K562 (cell line): ENCODE results near the gene BOD1L2. TPM values are rescaled to one million over a fixed set of nuclear protein-coding genes. Genes with fewer than 3 reads are reported as not detected.

ENCODE experiments used
- ATAC-seq: fragments of 200-7000 bp; cut with Tn5 transposase; 3 replicates; pipeline ENCODE4 v1.9.1; 2020; ENCODE audit warnings: moderate library complexity
- BruUV-seq: library from RNA; stranded (reverse); fragments of 400-500 nt; replicated peaks from 2 replicates; lab custom pipeline; 2021; lab: Mats Ljungman, UMichigan
- CTCF ChIA-PET: fragments of 300-600 bp; formaldehyde crosslinking; extraction: SDS; loops from one replicate; lab custom pipeline; 2021; ENCODE audit warnings: low intra/inter-chr PET ratio; lab: Yijun Ruan, JAX
- POLR2A ChIA-PET: fragments of 300-600, 350-650 bp; sonication (Branson Sonifier 250); formaldehyde crosslinking; extraction: SDS; loops from one replicate; lab custom pipeline; 2021; ENCODE audit warnings: antibody characterized with exemption, inconsistent platforms; lab: Yijun Ruan, JAX
- DNase-seq, 4 experiments: peaks; one replicate each; pipeline versions ENCODE4 v3.0.0 to v3.0.0-alpha.2; 2011 to 2018; ENCODE audit warnings: low spot score in 3 of 4, mixed read lengths in 3 of 4; ENCODE audit errors: extremely low read depth in 1 of 4
- FAIRE-seq: peaks from 2 replicates; lab custom pipeline; 2011; peaks lifted over from hg19 to GRCh38; lab: Jason Lieb, UNC
- H2AFZ ChIP-seq: 2 replicates; pipeline ENCODE4 v1.6.0; 2011; ENCODE audit warnings: low read depth, low read length, control low read depth, inconsistent platforms
- H3K27ac ChIP-seq: fragments of 200-600 bp; 3 replicates; pipeline ENCODE4 v1.8.0; 2011; ENCODE audit warnings: low read depth, mild to moderate bottlenecking, control low read depth, inconsistent platforms, low read length, moderate library complexity, mixed read lengths; ENCODE audit errors: extremely low read depth
- H3K27me3 ChIP-seq, 2 experiments: fragments of 300-600 bp in 1 of 2; 2 replicates in 1 of 2; 3 replicates in 1 of 2; pipeline versions ENCODE4 v1.6.0 to v1.8.0; 2011; ENCODE audit warnings: inconsistent platforms in 2 of 2, low read length in 2 of 2, mild to moderate bottlenecking in 1 of 2, mixed read lengths in 1 of 2, moderate library complexity in 1 of 2; ENCODE audit not compliant: control insufficient read depth in 2 of 2, insufficient read depth in 2 of 2
- H3K36me3 ChIP-seq: fragments of 300-600 bp; 3 replicates; pipeline ENCODE4 v1.8.0; 2011; ENCODE audit warnings: mild to moderate bottlenecking, low read length, inconsistent platforms; ENCODE audit not compliant: control insufficient read depth, insufficient read depth
- H3K4me1 ChIP-seq, 2 experiments: fragments of 200-600 bp in 1 of 2; replicated peaks in 1 of 2; 2 replicates in 1 of 2; 3 replicates in 1 of 2; pipeline versions ENCODE4 v1.5.1 to v1.8.0; 2011; ENCODE audit warnings: inconsistent platforms in 2 of 2, low read length in 2 of 2, mild to moderate bottlenecking in 1 of 2, mixed read lengths in 1 of 2, moderate library complexity in 1 of 2; ENCODE audit not compliant: control insufficient read depth in 2 of 2, insufficient read depth in 2 of 2
- H3K4me2 ChIP-seq: 2 replicates; pipeline ENCODE4 v1.6.1; 2011; ENCODE audit warnings: low read length, control low read depth, inconsistent platforms, mixed read lengths; ENCODE audit not compliant: insufficient read depth
- H3K4me3 ChIP-seq: fragments of 200-600 bp; sonication (generic), shearing (Covaris generic); 2 replicates; pipeline ENCODE4 v1.5.1; 2016; ENCODE audit warnings: control low read depth, inconsistent platforms
- H3K79me2 ChIP-seq: fragments of 200-600 bp; 3 replicates; pipeline ENCODE4 v1.8.0; 2011; ENCODE audit warnings: low read length, inconsistent platforms; ENCODE audit not compliant: control insufficient read depth, insufficient read depth
- H3K9ac ChIP-seq, 2 experiments: 2 replicates each; pipeline versions ENCODE4 v1.6.0 to v1.6.1; 2011; ENCODE audit warnings: low read depth in 2 of 2, low read length in 2 of 2, control low read depth in 1 of 2, inconsistent platforms in 1 of 2, mild to moderate bottlenecking in 1 of 2, mixed read lengths in 1 of 2; ENCODE audit not compliant: insufficient read depth in 1 of 2
- H3K9me1 ChIP-seq: one replicate; pipeline ENCODE4 v1.6.0; 2011; ENCODE audit warnings: inconsistent platforms, mild to moderate bottlenecking, low read length, moderate library complexity; ENCODE audit not compliant: control insufficient read depth, insufficient read depth
- H3K9me3 ChIP-seq: replicated peaks from 2 replicates; pipeline ENCODE4 v1.5.1; 2011; ENCODE audit warnings: low read depth, low read length, inconsistent platforms; ENCODE audit not compliant: control insufficient read depth, insufficient read depth
- H4K20me1 ChIP-seq: replicated peaks from 2 replicates; pipeline ENCODE4 v1.6.1; 2011; ENCODE audit warnings: low read length, inconsistent platforms, mixed read lengths; ENCODE audit not compliant: control insufficient read depth, insufficient read depth
- EP300 ChIP-seq: IDR thresholded peaks from 2 replicates; pipeline ENCODE4 v1.6.1; 2012; ENCODE audit warnings: low read length, improper control_type of control experiment
- FIP1L1 ChIP-seq: fragments of 200-400 bp; formaldehyde crosslinking; IDR thresholded peaks from 2 replicates; pipeline ENCODE4 v1.6.1; 2018; ENCODE audit warnings: mild to moderate bottlenecking, low read depth, low read length; ENCODE audit not compliant: poor library complexity, severe bottlenecking
- PCBP2 ChIP-seq: fragments of 200-400 bp; formaldehyde crosslinking; IDR thresholded peaks from 2 replicates; pipeline ENCODE4 v1.6.1; 2018; ENCODE audit warnings: low read length, low read depth, mild to moderate bottlenecking, moderate library complexity; ENCODE audit not compliant: poor library complexity, severe bottlenecking
- RNF219 ChIP-seq: fragments of 250-450 bp; sonication (Bioruptor Pico); IDR thresholded peaks from 2 replicates; pipeline ENCODE4 v1.5.0; 2022; ENCODE audit warnings: mild to moderate bottlenecking
- SRSF7 ChIP-seq: fragments of 200-400 bp; formaldehyde crosslinking; optimal IDR thresholded peaks from 2 replicates; pipeline ENCODE3; 2017; ENCODE audit warnings: mild to moderate bottlenecking, low read depth, low read length
- ZNF212 ChIP-seq: fragments of 450-650 bp; formaldehyde crosslinking; IDR thresholded peaks from 2 replicates; pipeline ENCODE4 v1.4.0; 2020; ENCODE audit warnings: mild to moderate bottlenecking
- ZNF253 ChIP-seq: fragments of 250-450 bp; sonication (Bioruptor Pico); conservative IDR thresholded peaks from 2 replicates; pipeline ENCODE4 v1.6.1; 2021; ENCODE audit warnings: mild to moderate bottlenecking
- WGBS: fragments of 100-300 bp; shearing (Covaris generic); methylation state at CpG from one replicate; pipeline ENCODE4 v1.1.6; 2016; ENCODE audit warnings: low coverage, mixed read lengths; ENCODE audit not compliant: insufficient coverage; ENCODE audit errors: missing lambda C conversion rate; 5-methylcytosine and 5-hydroxymethylcytosine counted together
- in situ Hi-C: fragments of 300-500 bp; cut with MboI; formaldehyde crosslinking; loops from 4 replicates; pipeline ENCODE4 v1.15.0; 2018; ENCODE audit warnings: inconsistent platforms, mixed read lengths
- intact Hi-C: fragments of 100-400 bp; cut with micrococcal nuclease; formaldehyde crosslinking; loops from 2 replicates; pipeline ENCODE4 v1.14.2; 2022
- polyA plus RNA-seq, 8 experiments: library from polyadenylated mRNA; depleted of rRNA in 4 of 8; stranded (reverse) in 5 of 8; unstranded in 3 of 8; fragments of >200 nt; fragmentation: Nextera tagmentation in 2 of 8; fragmentation: Illumina TruSeq in 1 of 8; extraction: Ambion mirVana in 2 of 8; extraction: Trizol in 1 of 8; gene quantifications; 2 replicates each; pipeline versions ENCODE4 v1.2.1 to v1.2.3, GENCODE V29; 2011 to 2014; ENCODE audit warnings: inconsistent platforms in 1 of 8, missing spikeins in 1 of 8
- total RNA-seq, 7 experiments: library from RNA; depleted of rRNA in 6 of 7; stranded (reverse); fragments of >200 nt in 6 of 7; fragmentation: Illumina TruSeq in 2 of 7; extraction: Trizol in 2 of 7; gene quantifications; 2 replicates each; pipeline versions ENCODE4 v1.2.1 to v1.2.3, GENCODE V29; 2011 to 2021; ENCODE audit warnings: low replicate concordance in 1 of 7
- TF ChIP-seq, protein P1 (sequence below): fragments of 450-650 bp; formaldehyde crosslinking; IDR thresholded peaks from 2 replicates; pipeline ENCODE4 v1.4.0; 2022; ENCODE audit warnings: missing genetic modification characterization
- TF ChIP-seq, protein P2 (sequence below): sonication (generic); formaldehyde crosslinking; IDR thresholded peaks from 2 replicates; pipeline ENCODE4 v1.8.0; 2022; ENCODE audit warnings: mild to moderate bottlenecking, missing genetic modification reagents, borderline replicate concordance
- TF ChIP-seq, protein P3 (sequence below): fragments of 250-450 bp; sonication (Bioruptor Pico); IDR thresholded peaks from 2 replicates; pipeline ENCODE4 v1.4.0; 2020; ENCODE audit warnings: mild to moderate bottlenecking, moderate library complexity, borderline replicate concordance

Gene BOD1L2
- total and polyA plus RNA-seq, 9 of the 15 experiments (the other 6 are each of a cell fraction or from before 2014, with no cell fraction given) = 0.03 TPM; not detected in 8

DNA sequence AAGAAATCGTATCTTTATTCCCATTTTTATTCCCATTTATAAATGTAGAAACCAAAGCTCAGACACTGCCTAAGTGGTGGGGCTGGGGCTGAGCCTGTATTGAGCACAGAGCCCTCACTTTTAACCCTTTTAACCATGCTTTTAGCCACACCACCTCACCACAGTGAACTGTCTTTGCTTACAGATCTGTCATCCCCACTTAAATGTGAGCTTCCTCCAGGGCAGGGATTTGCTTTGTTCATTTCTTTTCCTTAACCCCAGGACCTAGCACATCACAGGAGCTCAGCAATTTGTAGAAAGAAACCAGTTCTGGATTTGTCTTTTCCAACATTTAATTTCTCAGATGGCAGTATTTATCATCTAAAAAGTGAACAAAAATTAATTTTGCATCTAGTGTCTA, 2.2 kb downstream of the BOD1L2 start (continued):
- TF ChIP-seq, protein P1, sequence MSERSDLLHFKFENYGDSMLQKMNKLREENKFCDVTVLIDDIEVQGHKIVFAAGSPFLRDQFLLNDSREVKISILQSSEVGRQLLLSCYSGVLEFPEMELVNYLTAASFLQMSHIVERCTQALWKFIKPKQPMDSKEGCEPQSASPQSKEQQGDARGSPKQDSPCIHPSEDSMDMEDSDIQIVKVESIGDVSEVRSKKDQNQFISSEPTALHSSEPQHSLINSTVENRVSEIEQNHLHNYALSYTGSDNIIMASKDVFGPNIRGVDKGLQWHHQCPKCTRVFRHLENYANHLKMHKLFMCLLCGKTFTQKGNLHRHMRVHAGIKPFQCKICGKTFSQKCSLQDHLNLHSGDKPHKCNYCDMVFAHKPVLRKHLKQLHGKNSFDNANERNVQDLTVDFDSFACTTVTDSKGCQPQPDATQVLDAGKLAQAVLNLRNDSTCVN (CRISPR knock-in tag) = no peak
- TF ChIP-seq FIP1L1 = no peak

GRCh38 chr18:57149531-57149930, 2.6 kb downstream of the BOD1L2 start:
- H3K9me1 ChIP-seq = no peaks in the 10 kb centered on the region
- peaks cover 0 to 23% of the 10 kb centered on the region in 2 experiments; a peak in 2 of 5 replicates for H3K27me3 ChIP-seq
- 13% methylated on average over 4 of the region's 4 CpGs for WGBS
- no peaks in the 10 kb centered on the region for H3K9me3 ChIP-seq
- no peaks in the 10 kb centered on the region for H3K79me2 ChIP-seq
- no peak for ATAC-seq
- no peak for FAIRE-seq
- ChIA-PET POLR2A (interaction anchor here (0.7 to 0.8 kb wide), 2 partner anchors 28 to 80 kb away, joined by 3 to 4 read pairs; no protein-coding TSS in a partner anchor), CTCF (no interaction called here)
- no peak overlapping the region for H3K4me2 ChIP-seq
- H3K27ac ChIP-seq = no peak overlapping the region
- H4K20me1 ChIP-seq = no peaks in the 10 kb centered on the region
- intact Hi-C loops (no loop called here), in situ Hi-C loops (no loop called here)
- H3K36me3 ChIP-seq = no peaks in the 10 kb centered on the region
- no peak overlapping the region for H3K4me3 ChIP-seq
- no peak for DNase-seq
- no peak overlapping the region for H3K9ac ChIP-seq
- no TSS peak for BruUV-seq
- H3K4me1 ChIP-seq = peaks cover 0 to 6% of the 10 kb centered on the region in 2 experiments; a peak in 1 of 5 replicates
- H2AFZ ChIP-seq = no peak overlapping the region
- TF ChIP-seq, protein P2, sequence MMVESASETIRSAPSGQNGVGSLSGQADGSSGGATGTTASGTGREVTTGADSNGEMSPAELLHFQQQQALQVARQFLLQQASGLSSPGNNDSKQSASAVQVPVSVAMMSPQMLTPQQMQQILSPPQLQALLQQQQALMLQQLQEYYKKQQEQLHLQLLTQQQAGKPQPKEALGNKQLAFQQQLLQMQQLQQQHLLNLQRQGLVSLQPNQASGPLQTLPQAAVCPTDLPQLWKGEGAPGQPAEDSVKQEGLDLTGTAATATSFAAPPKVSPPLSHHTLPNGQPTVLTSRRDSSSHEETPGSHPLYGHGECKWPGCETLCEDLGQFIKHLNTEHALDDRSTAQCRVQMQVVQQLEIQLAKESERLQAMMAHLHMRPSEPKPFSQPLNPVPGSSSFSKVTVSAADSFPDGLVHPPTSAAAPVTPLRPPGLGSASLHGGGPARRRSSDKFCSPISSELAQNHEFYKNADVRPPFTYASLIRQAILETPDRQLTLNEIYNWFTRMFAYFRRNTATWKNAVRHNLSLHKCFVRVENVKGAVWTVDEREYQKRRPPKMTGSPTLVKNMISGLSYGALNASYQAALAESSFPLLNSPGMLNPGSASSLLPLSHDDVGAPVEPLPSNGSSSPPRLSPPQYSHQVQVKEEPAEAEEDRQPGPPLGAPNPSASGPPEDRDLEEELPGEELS (CRISPR knock-in tag) = no peak
- TF ChIP-seq ZNF253 (CRISPR knock-in tag) (no peak), SRSF7 (no peak), EP300 (no peak), ZNF212 (CRISPR knock-in tag) (no peak), RNF219 (CRISPR knock-in tag) (no peak), PCBP2 (no peak)
- TF ChIP-seq, protein P3, sequence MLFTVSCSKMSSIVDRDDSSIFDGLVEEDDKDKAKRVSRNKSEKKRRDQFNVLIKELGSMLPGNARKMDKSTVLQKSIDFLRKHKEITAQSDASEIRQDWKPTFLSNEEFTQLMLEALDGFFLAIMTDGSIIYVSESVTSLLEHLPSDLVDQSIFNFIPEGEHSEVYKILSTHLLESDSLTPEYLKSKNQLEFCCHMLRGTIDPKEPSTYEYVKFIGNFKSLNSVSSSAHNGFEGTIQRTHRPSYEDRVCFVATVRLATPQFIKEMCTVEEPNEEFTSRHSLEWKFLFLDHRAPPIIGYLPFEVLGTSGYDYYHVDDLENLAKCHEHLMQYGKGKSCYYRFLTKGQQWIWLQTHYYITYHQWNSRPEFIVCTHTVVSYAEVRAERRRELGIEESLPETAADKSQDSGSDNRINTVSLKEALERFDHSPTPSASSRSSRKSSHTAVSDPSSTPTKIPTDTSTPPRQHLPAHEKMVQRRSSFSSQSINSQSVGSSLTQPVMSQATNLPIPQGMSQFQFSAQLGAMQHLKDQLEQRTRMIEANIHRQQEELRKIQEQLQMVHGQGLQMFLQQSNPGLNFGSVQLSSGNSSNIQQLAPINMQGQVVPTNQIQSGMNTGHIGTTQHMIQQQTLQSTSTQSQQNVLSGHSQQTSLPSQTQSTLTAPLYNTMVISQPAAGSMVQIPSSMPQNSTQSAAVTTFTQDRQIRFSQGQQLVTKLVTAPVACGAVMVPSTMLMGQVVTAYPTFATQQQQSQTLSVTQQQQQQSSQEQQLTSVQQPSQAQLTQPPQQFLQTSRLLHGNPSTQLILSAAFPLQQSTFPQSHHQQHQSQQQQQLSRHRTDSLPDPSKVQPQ = no peak
